Stimulated activated CD4-positive, alpha-beta T cell treated with anti-CD3 and anti-CD28 coated beads, Interleukin-1b, Interleukin-23, amount 100 ng/mL, for 24 hours (primary cell): ENCODE data around the gene ELF2.
A peak's percentile ranks its signal among the peaks of the same experiment; 100 is the strongest.
"Not testable (repeated sequence)": the region's sequence is repeated elsewhere in the genome, so short reads cannot be mapped to it uniquely, and the experiment has no call there.

Experiments used
- DNase-seq, 4 experiments: peaks; one replicate each; pipeline ENCODE4 v3.0.0-alpha.2; 2020; ENCODE audit warnings: low read depth in 4 of 4, low spot score in 1 of 4

The ELF2 gene

GRCh38 chr4:139024686-139025085 lies 152.3 kb downstream of the ELF2 start:
- no peak for DNase-seq

- no peak for DNase-seq
Measured at GRCh38 chr4:139022835-139023234, 154.2 kb downstream of the ELF2 start.

GRCh38 chr4:139021071-139021470 lies 155.9 kb downstream of the ELF2 start:
- DNase-seq: not testable (repeated sequence)

GRCh38 chr4:139020384-139020783 lies 156.6 kb downstream of the ELF2 start:
- no peak for DNase-seq

GRCh38 chr4:139018971-139019758 lies 157.9 kb downstream of the ELF2 start:
- DNase-seq: no peak

- DNase-seq: no peak
Measured at GRCh38 chr4:139018501-139018900, 158.5 kb downstream of the ELF2 start.

- no peak for DNase-seq
Measured at GRCh38 chr4:139017861-139018260, 159.2 kb downstream of the ELF2 start.

GRCh38 chr4:139015948-139016471 lies 161.0 kb downstream of the ELF2 start:
- peak in 2 of 4 experiments; percentile 13 to 28 for DNase-seq

- DNase-seq: peak; percentile 74 to 93 (median 87)
Measured at GRCh38 chr4:139015269-139015947, 161.6 kb downstream of the ELF2 start, which contains the start of gene NOCT. TSS of gene NOCT (plus strand) at chr4:139015781. CDS start at chr4:139015982, 201 bp downstream.

- no peak for DNase-seq
Measured at GRCh38 chr4:139014371-139015268, 162.4 kb downstream of the ELF2 start.

GRCh38 chr4:139011225-139011950 lies 165.6 kb downstream of the ELF2 start:
- no peak for DNase-seq

- no peak for DNase-seq
Measured at GRCh38 chr4:139009702-139010101, 167.3 kb downstream of the ELF2 start.

- DNase-seq: not testable (repeated sequence)
Measured at GRCh38 chr4:139008278-139008677, 168.7 kb downstream of the ELF2 start.

- DNase-seq: no peak
Measured at GRCh38 chr4:139007640-139008039, 169.4 kb downstream of the ELF2 start.
